ENCODE results near the gene DNAJB4. TPM values are rescaled to one million over a fixed set of nuclear protein-coding genes. Genes with fewer than 3 reads are reported as not detected.

Gene DNAJB4
- total and polyA plus RNA-seq, 2 of the 8 experiments (the other 6 are each of a cell fraction or from before 2014, with no cell fraction given) = 6.6 to 21.8 TPM

GRCh38 chr1:78009836-78010235, 5.1 kb downstream of the DNAJB4 start (continued):
- TF ChIP-seq CHD7 (IDR thresholded peaks at IDR 0.05; ENCODE audit: insufficient replicate concordance, low read length) = no peak
- TF ChIP-seq CTBP2 (IDR thresholded peaks at IDR 0.05; ENCODE audit: borderline replicate concordance, insufficient read depth, insufficient read length, low read length) = no peak
- TF ChIP-seq TAF1 (IDR thresholded peaks at IDR 0.05; ENCODE audit: low read depth, low read length) = no peak
- TF ChIP-seq KDM1A (IDR thresholded peaks at IDR 0.05; ENCODE audit: borderline replicate concordance, low read length) = no peak
- TF ChIP-seq SRF (IDR thresholded peaks at IDR 0.05; ENCODE audit: low read depth, low read length) = no peak
- no peak for TF ChIP-seq EGR1 (IDR thresholded peaks at IDR 0.05; ENCODE audit: borderline replicate concordance, low read depth, low read length)
- TF ChIP-seq E2F6 (IDR thresholded peaks at IDR 0.05) = no peak
- TF ChIP-seq TCF12 (IDR thresholded peaks at IDR 0.05; ENCODE audit: low read depth, low read length) = no peak
- TF ChIP-seq TEAD4 (IDR thresholded peaks at IDR 0.05; ENCODE audit: low read depth, low read length) = no peak
- TF ChIP-seq CEBPB (IDR thresholded peaks at IDR 0.05; ENCODE audit: low read depth, low read length) = no peak
- TF ChIP-seq SUZ12 (IDR thresholded peaks at IDR 0.05; ENCODE audit: low read length) = no peak
- no peak for TF ChIP-seq TAF7 (optimal IDR thresholded peaks at IDR 0.05; ENCODE audit: borderline replicate concordance, low read depth, low read length)
